Muscle layer of duodenum (tissue), 2 donors: ENCODE measurements around the gene PFDN4.

Experiments used
- H3K27ac ChIP-seq: one replicate; pipeline ENCODE4 v1.7.0; 2013; ENCODE audit warnings: mild to moderate bottlenecking, low read length
- H3K27me3 ChIP-seq: one replicate; pipeline ENCODE4 v1.7.0; 2013; ENCODE audit warnings: low read depth, mild to moderate bottlenecking, control low read depth, low read length
- H3K36me3 ChIP-seq, 2 donors: one replicate each; pipeline ENCODE4 v1.7.0; 2013; ENCODE audit warnings: low read length in 2 of 2, control low read depth in 1 of 2, mild to moderate bottlenecking in 1 of 2; ENCODE audit not compliant: insufficient read depth in 2 of 2, control insufficient read depth in 1 of 2
- H3K4me1 ChIP-seq, 2 donors: one replicate each; pipeline ENCODE4 v1.7.0; 2013; ENCODE audit warnings: low read length in 2 of 2, mild to moderate bottlenecking in 2 of 2, control low read depth in 1 of 2, moderate library complexity in 1 of 2; ENCODE audit not compliant: insufficient read depth in 2 of 2, control insufficient read depth in 1 of 2
- H3K4me3 ChIP-seq, 2 donors: one replicate each; pipeline ENCODE4 v1.7.0; 2013; ENCODE audit warnings: low read length in 2 of 2, low read depth in 1 of 2, mild to moderate bottlenecking in 1 of 2
- H3K9me3 ChIP-seq, 2 donors: one replicate each; pipeline ENCODE4 v1.7.0; 2013; ENCODE audit warnings: low read length in 2 of 2, control low read depth in 1 of 2, mild to moderate bottlenecking in 1 of 2; ENCODE audit not compliant: control insufficient read depth in 1 of 2
- donor health status: healthy.

Gene PFDN4

DNA sequence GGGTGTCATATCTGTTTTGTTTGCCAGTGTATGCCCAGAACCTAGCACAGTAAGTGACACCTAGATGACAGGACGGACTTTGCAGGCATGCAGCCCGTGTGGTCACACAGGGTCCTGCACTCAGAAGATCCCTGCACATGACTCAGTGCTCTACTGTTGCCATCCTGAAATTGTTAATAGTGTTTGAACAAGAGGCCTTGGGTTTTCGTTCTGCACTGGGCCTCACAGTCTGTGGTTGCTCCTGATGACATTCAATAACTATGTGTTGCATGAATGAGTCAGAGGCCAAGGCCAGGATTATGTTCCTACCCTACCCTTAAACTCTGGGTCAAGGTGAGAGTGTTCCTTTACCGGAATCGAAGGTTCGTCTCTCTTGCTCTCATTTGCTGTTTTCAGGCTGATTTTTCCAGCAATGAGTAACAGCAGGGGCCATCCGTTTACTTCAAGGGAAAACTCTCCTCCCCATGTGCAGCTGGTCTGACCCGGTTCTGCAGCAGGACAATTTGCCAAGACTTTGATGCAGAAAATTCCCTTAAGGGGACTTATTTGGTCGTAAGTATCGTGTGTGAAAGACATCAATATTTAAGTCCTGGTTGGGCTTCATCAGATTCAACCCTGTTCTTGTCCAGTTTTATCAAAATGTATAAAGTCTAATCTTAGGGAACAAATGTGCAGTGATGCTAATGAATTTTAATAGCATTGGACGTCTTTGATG, 13.0 kb upstream of the PFDN4 start:
- no peak overlapping the region for H3K4me3 ChIP-seq
- no peaks in the 10 kb centered on the region for H3K9me3 ChIP-seq
- H3K27ac ChIP-seq, result no peak overlapping the region
- H3K27me3 ChIP-seq, result no peaks in the 10 kb centered on the region
- H3K4me1 ChIP-seq, result no peaks in the 10 kb centered on the region
- H3K36me3 ChIP-seq, result no peaks in the 10 kb centered on the region

DNA sequence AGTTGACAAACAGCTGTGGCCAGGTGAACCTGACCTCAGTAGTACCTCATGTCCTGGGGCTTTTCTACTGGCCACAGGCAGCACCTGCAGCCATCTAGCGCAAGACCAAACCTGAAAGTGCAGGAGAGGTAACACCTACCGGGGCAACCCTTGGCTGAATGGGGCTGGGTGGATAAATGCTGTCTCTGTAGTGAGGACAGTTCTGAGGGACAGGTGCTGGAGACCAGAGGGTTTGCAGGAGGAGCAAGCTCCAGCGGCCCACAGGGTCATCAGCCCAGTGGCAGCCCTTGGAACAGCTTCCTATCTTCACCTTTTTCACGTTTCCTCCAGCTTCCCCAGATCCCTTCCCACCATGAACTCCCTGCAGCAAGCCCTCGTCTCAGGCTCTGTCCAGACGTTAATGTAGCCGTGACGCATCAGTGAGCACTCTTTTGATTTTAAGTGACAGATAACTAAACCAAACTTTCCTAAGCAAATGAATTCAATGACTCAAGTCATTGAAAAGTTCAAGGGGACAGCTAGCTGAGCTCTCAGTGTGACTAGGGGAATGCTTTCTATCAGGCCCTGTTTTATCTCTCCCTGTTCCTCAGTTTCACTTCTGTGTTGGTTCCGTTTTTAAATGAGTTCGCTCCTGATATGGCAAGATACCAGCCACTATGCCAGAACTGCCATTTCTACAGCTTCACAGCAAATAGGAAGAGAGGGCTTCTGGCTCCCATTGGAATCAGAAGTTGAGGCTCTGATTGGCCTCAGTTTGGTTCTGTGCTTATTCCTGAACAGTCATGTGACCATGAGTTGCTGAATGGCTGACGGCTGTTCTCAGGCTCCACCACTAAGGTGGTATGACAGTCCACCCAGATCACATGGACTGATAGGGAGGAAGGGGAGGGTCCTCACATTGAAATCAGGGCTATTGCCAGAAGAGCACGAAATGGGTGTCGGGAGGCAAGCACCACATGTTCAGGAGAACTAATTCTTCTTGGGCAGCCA, 12.1 kb upstream of the PFDN4 start:
- Histone ChIP-seq H3K36me3 (no peaks in the 10 kb centered on the region), H3K27me3 (no peaks in the 10 kb centered on the region), H3K4me1 (no peaks in the 10 kb centered on the region), H3K9me3 (no peaks in the 10 kb centered on the region), H3K27ac (no peak overlapping the region), H3K4me3 (no peak overlapping the region)

DNA sequence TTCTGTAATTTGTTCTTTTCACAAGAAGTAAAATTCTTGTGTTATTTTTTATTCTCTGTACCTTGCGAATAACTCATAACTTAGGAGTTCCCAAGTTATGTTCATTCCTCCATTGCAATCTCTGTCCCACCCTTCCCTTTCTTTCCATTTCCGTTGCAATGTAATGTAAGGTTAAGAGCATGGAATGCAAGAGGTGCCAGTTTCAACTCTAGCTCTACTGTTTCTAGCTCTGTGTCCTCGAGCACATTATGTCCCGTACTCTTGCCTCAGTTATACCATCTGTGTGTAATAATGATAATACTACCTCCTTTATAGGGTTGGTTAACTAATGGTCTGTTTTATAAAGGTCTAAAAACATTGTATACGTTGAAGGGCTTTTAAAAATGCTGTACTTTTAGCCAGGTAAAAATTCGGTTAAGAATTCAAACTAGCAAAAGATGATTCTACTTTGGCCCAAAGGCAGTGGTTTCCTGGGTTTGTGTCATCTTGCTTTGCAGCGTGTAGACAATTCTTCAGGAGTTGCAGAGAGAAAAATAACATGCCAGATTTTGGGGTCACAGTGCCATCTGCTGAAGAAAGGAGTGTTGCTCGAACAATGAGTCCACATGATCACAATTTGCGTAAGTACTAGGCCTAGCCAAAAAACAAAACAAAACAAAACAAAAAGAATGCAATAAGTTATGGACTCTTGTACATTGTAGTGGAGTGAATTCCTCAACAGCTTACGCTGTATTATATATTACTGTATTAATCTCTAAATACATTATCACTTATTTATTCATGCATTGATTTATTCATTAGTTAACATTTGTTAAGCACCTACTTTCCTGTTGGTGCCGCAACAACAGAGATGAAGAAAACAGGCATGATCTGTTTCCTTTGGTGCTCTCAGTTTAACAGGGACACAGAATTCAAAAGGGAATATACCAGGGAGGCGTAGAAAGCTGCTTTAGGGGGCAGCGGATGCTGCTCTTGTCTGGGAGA, 10.0 kb upstream of the PFDN4 start:
- H3K4me3 ChIP-seq, result no peak overlapping the region
- H3K9me3 ChIP-seq, result no peaks in the 10 kb centered on the region
- no peaks in the 10 kb centered on the region for H3K4me1 ChIP-seq
- H3K27ac ChIP-seq, result no peak overlapping the region
- H3K27me3 ChIP-seq, result no peaks in the 10 kb centered on the region
- H3K36me3 ChIP-seq, result no peaks in the 10 kb centered on the region

DNA sequence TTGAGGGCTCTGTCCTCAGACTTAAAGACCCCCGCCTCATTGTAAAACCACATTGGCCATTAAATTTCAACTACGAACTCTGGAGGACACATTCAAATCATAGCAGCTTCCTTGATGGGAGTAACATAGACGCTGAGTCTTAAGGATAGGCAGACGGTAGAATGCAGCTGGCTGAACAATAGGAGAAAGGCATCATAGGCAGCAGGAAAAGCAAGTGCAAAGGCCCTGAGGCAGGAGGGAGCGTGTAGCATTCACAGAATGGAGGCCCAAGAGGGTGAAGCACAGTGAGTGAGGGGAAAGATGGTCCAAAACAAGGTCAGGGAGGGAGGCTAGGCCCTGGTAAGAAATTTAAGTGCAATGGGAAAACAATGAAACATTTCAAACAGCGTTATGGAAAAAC, 8.6 kb upstream of the PFDN4 start:
- Histone ChIP-seq H3K36me3 (no peaks in the 10 kb centered on the region), H3K27ac (no peak overlapping the region), H3K9me3 (no peaks in the 10 kb centered on the region), H3K4me3 (no peak overlapping the region), H3K4me1 (no peaks in the 10 kb centered on the region), H3K27me3 (no peaks in the 10 kb centered on the region)

DNA sequence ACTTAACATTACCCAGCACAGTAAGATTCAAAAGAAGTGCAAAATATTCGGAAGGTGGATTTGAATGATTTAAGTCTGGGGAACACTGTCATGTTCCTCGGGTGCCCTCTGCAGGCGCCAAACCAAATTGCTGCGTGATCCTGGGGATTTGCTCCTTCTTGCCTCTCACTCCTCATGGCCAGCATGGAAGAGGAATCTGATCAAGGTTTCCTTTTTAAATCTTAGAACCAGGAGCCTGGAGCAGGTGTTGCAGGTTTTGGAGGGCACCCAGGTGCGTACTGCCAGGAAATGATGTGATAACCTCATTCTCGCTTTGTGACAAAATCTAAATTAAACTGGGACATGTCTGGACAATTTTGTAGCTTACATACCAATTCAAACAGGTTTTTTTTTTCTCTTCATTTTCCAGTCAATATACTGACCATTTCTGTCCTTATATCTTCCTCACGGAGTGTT, 8.1 kb upstream of the PFDN4 start:
- Histone ChIP-seq H3K36me3 (no peaks in the 10 kb centered on the region), H3K27me3 (no peaks in the 10 kb centered on the region), H3K9me3 (no peaks in the 10 kb centered on the region), H3K27ac (no peak overlapping the region), H3K4me1 (no peaks in the 10 kb centered on the region), H3K4me3 (no peak overlapping the region)

DNA sequence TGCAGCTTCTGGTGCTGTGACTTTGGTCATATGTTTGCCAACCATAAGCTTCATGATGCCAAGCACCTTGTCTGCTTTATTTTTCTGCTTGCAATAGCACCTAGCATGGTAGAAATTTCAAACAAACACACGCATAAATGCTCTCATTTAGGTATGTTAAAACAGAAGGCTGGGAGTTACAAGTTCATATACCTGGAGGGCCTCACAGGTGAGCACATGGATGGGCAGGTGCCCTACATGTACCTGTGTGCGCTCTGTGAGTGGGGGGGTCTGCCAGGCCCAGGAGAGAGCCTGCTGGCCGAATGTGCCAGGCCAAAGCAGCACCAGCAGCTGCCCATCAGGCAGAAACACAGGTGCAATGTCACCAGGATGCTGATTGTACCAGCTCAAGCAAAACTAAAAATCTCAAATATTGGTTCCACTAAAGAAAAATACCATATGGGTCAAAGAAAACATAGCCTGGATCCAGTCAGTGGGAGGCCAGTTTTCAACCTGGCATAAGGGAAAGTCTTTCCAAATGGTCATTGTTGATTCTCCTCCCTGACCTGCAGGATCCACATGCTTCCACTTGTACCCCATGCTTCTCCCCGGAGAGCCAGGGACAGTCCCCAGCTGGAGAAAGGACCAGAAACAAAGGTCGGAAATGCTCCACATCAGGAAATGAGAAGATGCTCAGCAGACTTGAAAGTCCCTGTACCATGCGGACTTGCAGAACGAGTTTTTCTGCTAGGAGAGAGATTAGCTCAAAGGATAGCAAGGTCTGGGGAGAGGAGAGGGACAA, 7.2 kb upstream of the PFDN4 start:
- no peaks in the 10 kb centered on the region for H3K9me3 ChIP-seq
- no peaks in the 10 kb centered on the region for H3K4me1 ChIP-seq
- H3K27me3 ChIP-seq, result no peaks in the 10 kb centered on the region
- no peak overlapping the region for H3K27ac ChIP-seq
- H3K4me3 ChIP-seq, result no peak overlapping the region
- no peaks in the 10 kb centered on the region for H3K36me3 ChIP-seq

DNA sequence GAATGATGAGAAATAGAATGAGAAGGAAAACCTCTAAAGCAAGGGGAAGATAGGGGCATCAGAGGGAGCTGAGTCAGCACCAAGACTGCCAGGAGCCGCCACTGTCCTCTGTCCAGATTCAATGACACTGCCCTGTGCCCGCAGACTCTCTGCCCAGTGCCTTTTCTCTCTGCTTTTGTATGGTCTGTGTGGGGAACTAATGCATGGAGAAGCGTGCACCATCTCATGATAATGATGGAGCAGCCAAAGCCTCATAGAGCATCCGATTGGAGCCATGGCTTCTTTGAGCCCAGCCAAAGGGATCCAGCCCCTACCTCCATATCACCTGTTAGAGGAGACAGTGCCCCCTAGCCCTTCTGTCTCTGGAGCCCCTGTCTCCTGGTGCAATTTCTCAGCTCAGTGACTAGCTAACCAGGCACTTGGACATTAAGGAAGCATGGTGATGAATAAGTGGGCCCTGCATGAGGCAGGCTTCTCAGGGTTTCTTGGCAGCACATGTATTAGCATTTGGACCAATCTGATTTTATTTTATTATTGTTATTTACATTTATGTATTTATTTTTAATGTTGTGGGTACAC, 6.5 kb upstream of the PFDN4 start:
- Histone ChIP-seq H3K9me3 (no peaks in the 10 kb centered on the region), H3K4me3 (no peak overlapping the region), H3K27me3 (no peaks in the 10 kb centered on the region), H3K4me1 (no peaks in the 10 kb centered on the region), H3K27ac (no peak overlapping the region), H3K36me3 (no peaks in the 10 kb centered on the region)

DNA sequence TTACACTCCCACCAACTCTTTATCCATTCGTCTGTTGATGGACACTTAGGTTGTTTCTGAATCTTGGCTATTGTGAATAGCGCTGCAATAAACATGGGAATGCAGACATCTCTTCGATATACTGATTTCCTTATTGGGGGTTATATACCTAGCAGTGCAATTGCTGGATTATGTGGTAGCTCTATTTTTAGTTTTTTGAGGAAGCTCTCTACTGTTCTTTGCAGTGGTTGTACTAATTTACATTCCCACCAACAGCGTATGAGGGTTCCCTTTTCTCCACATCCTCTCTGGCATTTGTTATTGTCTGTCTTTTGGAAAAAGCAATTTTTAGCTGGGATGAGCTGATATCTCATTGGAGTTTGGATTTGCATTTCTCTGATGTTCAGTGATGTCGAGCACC, 4.6 kb upstream of the PFDN4 start:
- Histone ChIP-seq H3K36me3 (peaks cover 0 to 5% of the 10 kb centered on the region in 2 donors), H3K9me3 (no peaks in the 10 kb centered on the region), H3K27ac (no peak overlapping the region), H3K4me3 (no peak overlapping the region), H3K27me3 (no peaks in the 10 kb centered on the region), H3K4me1 (no peaks in the 10 kb centered on the region)

DNA sequence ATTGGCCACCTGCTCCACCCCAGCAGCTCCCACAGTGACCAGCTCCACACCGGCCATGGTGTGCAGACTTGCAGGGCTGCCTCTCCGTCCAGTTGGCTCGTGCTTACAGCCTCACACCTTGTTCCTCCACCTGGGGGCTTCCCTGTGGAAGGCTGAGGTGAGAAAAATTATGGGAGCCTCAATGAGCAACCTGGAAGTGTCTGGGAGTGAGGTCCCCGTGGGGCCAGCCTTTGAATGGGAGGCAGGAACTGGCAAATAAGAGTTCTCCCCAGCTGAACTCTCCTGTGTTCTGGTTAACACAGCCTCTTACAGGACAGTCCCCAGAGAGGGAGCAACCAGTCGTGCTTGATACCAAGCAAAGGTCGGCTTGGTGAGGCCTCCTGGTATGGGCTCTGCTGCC, 3.8 kb upstream of the PFDN4 start:
- H3K4me3 ChIP-seq, result no peak overlapping the region
- H3K27ac ChIP-seq, result no peak overlapping the region
- H3K36me3 ChIP-seq, result peaks cover 0 to 5% of the 10 kb centered on the region in 2 donors
- no peaks in the 10 kb centered on the region for H3K9me3 ChIP-seq
- peaks cover 2 to 3% of the 10 kb centered on the region in 2 donors for H3K4me1 ChIP-seq
- no peaks in the 10 kb centered on the region for H3K27me3 ChIP-seq

DNA sequence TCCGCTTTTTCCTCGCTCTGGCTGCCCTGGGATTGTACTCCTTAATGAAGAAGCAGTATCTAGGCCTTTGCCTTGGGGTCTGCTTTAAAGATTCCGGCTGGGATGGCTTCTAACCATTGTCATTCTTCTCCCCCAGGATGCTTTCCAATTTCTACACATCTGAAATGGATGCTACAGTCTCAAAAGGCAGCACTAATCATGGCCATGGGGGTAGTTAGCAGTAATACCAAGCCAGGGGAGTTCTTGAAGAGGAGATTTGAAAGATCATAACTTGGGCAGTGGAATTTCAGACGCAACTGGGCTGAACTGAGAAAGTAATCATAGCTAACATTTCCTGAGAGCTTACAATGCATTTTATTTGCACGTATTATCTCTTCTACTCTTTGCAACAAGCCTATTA, 3.4 kb upstream of the PFDN4 start:
- H3K27ac ChIP-seq, result no peak overlapping the region
- no peaks in the 10 kb centered on the region for H3K9me3 ChIP-seq
- H3K27me3 ChIP-seq, result no peaks in the 10 kb centered on the region
- H3K36me3 ChIP-seq, result peaks cover 0 to 5% of the 10 kb centered on the region in 2 donors
- peaks cover 6 to 7% of the 10 kb centered on the region in 2 donors for H3K4me1 ChIP-seq
- no peak overlapping the region for H3K4me3 ChIP-seq
